Naive thymus-derived CD4-positive, alpha-beta T cell (primary cell): ENCODE results near the gene TMEM9. TPM values are rescaled to one million over a fixed set of nuclear protein-coding genes. Genes with fewer than 3 reads are reported as not detected.

ENCODE experiments used
- ATAC-seq: fragments of 150-1000 bp; cut with Tn5 transposase; 2 replicates; pipeline ENCODE4 v1.10.0; 2021; ENCODE audit warnings: mild to moderate bottlenecking, moderate library complexity
- CTCF ChIA-PET: fragments of 350-600 bp; sonication (Branson Sonifier 250); formaldehyde crosslinking; loops from one replicate; lab custom pipeline; 2021; ENCODE audit warnings: antibody characterized with exemption; lab: Charles Lee
- POLR2A ChIA-PET: fragments of 350-600 bp; sonication (Branson Sonifier 250); formaldehyde crosslinking; loops from one replicate; lab custom pipeline; 2021; ENCODE audit warnings: antibody characterized with exemption, inconsistent platforms; lab: Charles Lee
- DNase-seq, 9 donors: peaks; one replicate each; pipeline versions ENCODE4 v3.0.0 to v3.0.0-alpha.2; 2020 to 2022; ENCODE audit warnings: mixed read lengths in 1 of 9
- H3K27ac ChIP-seq: one replicate; pipeline ENCODE4 v1.7.0; 2013; ENCODE audit warnings: mild to moderate bottlenecking, low read depth, low read length, moderate library complexity
- H3K27me3 ChIP-seq, 2 donors: one replicate each; pipeline ENCODE4 v1.7.0; 2013; ENCODE audit warnings: low read length in 2 of 2, mild to moderate bottlenecking in 2 of 2, moderate library complexity in 2 of 2; ENCODE audit not compliant: control insufficient read depth in 2 of 2, insufficient read depth in 2 of 2
- H3K36me3 ChIP-seq, 3 experiments: 1 replicate in 2 of 3; 2 replicates in 1 of 3; pipeline ENCODE4 v1.7.0; 2013; ENCODE audit warnings: low read length in 3 of 3, mild to moderate bottlenecking in 3 of 3, moderate library complexity in 1 of 3; ENCODE audit not compliant: insufficient read depth in 3 of 3, control insufficient read depth in 2 of 3
- H3K4me1 ChIP-seq, 2 donors: one replicate each; pipeline ENCODE4 v1.7.0; 2013; ENCODE audit warnings: low read length in 2 of 2, mild to moderate bottlenecking in 2 of 2, moderate library complexity in 1 of 2; ENCODE audit not compliant: control insufficient read depth in 2 of 2, insufficient read depth in 2 of 2
- H3K4me3 ChIP-seq: 2 replicates; pipeline ENCODE4 v1.7.0; 2013; ENCODE audit warnings: mild to moderate bottlenecking, low read length
- H3K9me3 ChIP-seq, 3 experiments: 1 replicate in 2 of 3; 2 replicates in 1 of 3; pipeline ENCODE4 v1.7.0; 2013; ENCODE audit warnings: low read length in 3 of 3; ENCODE audit not compliant: control insufficient read depth in 2 of 3
- H3K27ac Mint-ChIP-seq, 9 donors: one replicate each; pipeline ENCODE4 v1.8.0; 2020 to 2022; ENCODE audit warnings: mixed read lengths in 9 of 9, mild to moderate bottlenecking in 8 of 9, moderate library complexity in 5 of 9, inconsistent platforms in 2 of 9
- H3K27me3 Mint-ChIP-seq, 5 donors: one replicate each; pipeline ENCODE4 v1.8.0; 2021 to 2022; ENCODE audit warnings: mixed read lengths in 5 of 5, mild to moderate bottlenecking in 1 of 5
- H3K36me3 Mint-ChIP-seq, 5 donors: one replicate each; pipeline ENCODE4 v1.8.0; 2020 to 2022; ENCODE audit warnings: mixed read lengths in 5 of 5, mild to moderate bottlenecking in 3 of 5, inconsistent platforms in 1 of 5
- H3K4me1 Mint-ChIP-seq, 7 donors: one replicate each; pipeline ENCODE4 v1.8.0; 2020 to 2022; ENCODE audit warnings: mixed read lengths in 7 of 7, mild to moderate bottlenecking in 3 of 7, inconsistent platforms in 1 of 7
- H3K4me3 Mint-ChIP-seq, 10 donors: one replicate each; pipeline ENCODE4 v1.8.0; 2020 to 2022; ENCODE audit warnings: mild to moderate bottlenecking in 10 of 10, mixed read lengths in 10 of 10, moderate library complexity in 6 of 10, inconsistent platforms in 2 of 10
- H3K9me3 Mint-ChIP-seq, 11 donors: one replicate each; pipeline ENCODE4 v1.8.0; 2020 to 2022; ENCODE audit warnings: mixed read lengths in 11 of 11, mild to moderate bottlenecking in 4 of 11, inconsistent platforms in 1 of 11, moderate library complexity in 1 of 11
- intact Hi-C, 2 donors: fragments of 100-400 bp; cut with micrococcal nuclease; formaldehyde crosslinking; loops; one replicate each; pipeline ENCODE4 v1.15.1; 2023
- polyA plus RNA-seq, 2 donors: library from polyadenylated mRNA; unstranded; fragments of 300-500 nt; fragmentation: Illumina TruSeq; gene quantifications; one replicate each; pipeline ENCODE4 v1.2.3, GENCODE V29; 2021
- total RNA-seq, 6 experiments: library from RNA in 5 of 6; stranded (reverse) in 5 of 6; gene quantifications; 1 replicate in 5 of 6; 2 replicates in 1 of 6; pipeline ENCODE4 v1.2.3 and lab custom pipeline; 2021 to 2026

TMEM9 gene
- total and polyA plus RNA-seq, 7 experiments from 2014 or later: 15.3 to 56.4 (median 22.7) TPM

DNA sequence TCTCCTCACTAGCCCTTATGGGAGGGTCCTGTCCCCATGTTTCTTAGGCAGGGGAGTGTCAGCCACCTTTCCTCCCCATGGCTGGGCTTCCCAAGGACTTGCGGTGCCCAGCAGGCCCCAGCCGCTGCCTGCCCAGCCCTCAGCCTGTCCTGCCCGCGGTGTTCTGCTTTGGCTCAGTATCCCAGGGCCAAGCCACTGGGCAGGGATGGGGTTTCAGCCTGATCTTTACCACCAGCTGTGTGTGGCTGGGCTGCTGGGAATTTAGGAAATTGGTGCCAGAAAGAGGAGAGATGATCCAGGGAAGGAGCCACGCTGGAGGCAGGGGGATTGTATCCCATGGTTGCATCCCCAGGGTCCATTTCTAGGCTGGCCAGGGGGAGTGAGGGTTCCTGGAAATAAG is 29.5 kb upstream of the TMEM9 start:
- POLR2A ChIA-PET: no interaction called here
- Histone ChIP-seq H3K36me3 (no peaks in the 10 kb centered on the region), H3K9me3 (no peaks in the 10 kb centered on the region), H3K27me3 (no peaks in the 10 kb centered on the region), H3K4me1 (no peaks in the 10 kb centered on the region), H3K4me3 (no peak overlapping the region), H3K27ac (no peak overlapping the region)
- Mint-ChIP-seq H3K36me3 (peaks cover 0 to 10% (median 5%) of the 10 kb centered on the region in 5 donors), H3K9me3 (peaks cover 0 to 13% (median 7%) of the 10 kb centered on the region in 11 donors), H3K4me1 (peaks cover 0 to 1% (median 0%) of the 10 kb centered on the region in 7 donors), H3K27ac (no peak overlapping the region), H3K27me3 (peaks cover 0 to 38% (median 18%) of the 10 kb centered on the region in 5 donors), H3K4me3 (no peak overlapping the region)
- intact Hi-C loops: no loop called here
- no peak for ATAC-seq
- CTCF ChIA-PET: no interaction called here
- DNase-seq: no peak

DNA sequence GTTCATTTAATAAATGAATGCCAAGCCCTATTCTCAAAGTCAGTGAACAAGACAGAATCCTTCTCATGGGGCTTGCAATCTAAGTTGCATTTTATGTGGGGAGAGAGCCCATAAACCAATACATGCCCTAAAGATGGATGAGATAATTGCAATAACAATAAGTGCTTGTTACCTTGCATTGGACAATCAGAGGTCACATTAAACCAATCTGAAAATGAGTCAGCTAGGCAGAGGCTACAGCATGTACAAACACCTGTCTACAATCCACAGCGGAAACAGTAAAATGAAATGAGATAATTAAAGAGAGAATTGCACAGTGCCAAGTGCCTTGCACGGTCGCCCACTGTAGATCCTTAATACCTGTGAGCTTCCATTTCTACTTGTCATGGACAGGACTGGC is 28.9 kb upstream of the TMEM9 start:
- Mint-ChIP-seq H3K27me3 (peaks cover 4 to 37% (median 18%) of the 10 kb centered on the region in 5 donors), H3K27ac (no peak overlapping the region), H3K9me3 (peaks cover 0 to 17% (median 8%) of the 10 kb centered on the region in 11 donors), H3K4me3 (no peak overlapping the region), H3K4me1 (peaks cover 0 to 1% (median 0%) of the 10 kb centered on the region in 7 donors), H3K36me3 (peaks cover 0 to 13% (median 5%) of the 10 kb centered on the region in 5 donors)
- intact Hi-C loops: no loop called here
- no peak for ATAC-seq
- H3K9me3 ChIP-seq: no peaks in the 10 kb centered on the region
- H3K36me3 ChIP-seq: no peaks in the 10 kb centered on the region
- no peaks in the 10 kb centered on the region for H3K27me3 ChIP-seq
- no peak for DNase-seq
- ChIA-PET CTCF (no interaction called here), POLR2A (no interaction called here)
- H3K27ac ChIP-seq: no peak overlapping the region
- no peak overlapping the region for H3K4me3 ChIP-seq
- no peaks in the 10 kb centered on the region for H3K4me1 ChIP-seq

DNA sequence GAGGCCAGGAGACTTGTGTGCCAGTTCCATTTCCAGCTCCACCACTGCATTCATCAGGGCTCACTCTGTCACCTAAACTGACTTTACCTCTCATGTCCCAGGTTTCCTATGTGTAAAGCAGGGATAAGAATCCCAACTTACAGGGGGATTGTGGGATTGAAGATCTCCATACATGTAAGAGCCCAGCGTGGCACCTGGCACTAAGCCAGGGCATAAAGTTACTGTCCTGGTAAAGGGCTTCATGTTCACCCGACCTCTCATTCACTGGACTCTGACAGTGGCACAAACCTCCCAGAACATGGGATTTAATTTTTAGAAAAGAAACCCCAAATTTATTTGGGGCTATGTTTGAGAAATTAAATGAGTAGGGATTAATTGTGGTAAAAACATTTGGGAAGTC is 27.5 kb upstream of the TMEM9 start:
- no peak overlapping the region for H3K4me3 ChIP-seq
- intact Hi-C loops: no loop called here
- no peaks in the 10 kb centered on the region for H3K27me3 ChIP-seq
- no peak overlapping the region for H3K27ac ChIP-seq
- peaks cover 0 to 13% (median 5%) of the 10 kb centered on the region in 5 donors for H3K36me3 Mint-ChIP-seq
- POLR2A ChIA-PET: no interaction called here
- no peak for DNase-seq
- peaks cover 0 to 1% (median 0%) of the 10 kb centered on the region in 7 donors for H3K4me1 Mint-ChIP-seq
- H3K9me3 ChIP-seq: no peaks in the 10 kb centered on the region
- H3K4me3 Mint-ChIP-seq: no peak overlapping the region
- no peak for ATAC-seq
- H3K27ac Mint-ChIP-seq: no peak overlapping the region
- peaks cover 0 to 17% (median 9%) of the 10 kb centered on the region in 11 donors for H3K9me3 Mint-ChIP-seq
- H3K4me1 ChIP-seq: no peaks in the 10 kb centered on the region
- CTCF ChIA-PET: no interaction called here
- H3K27me3 Mint-ChIP-seq: peaks cover 17 to 43% (median 27%) of the 10 kb centered on the region in 5 donors
- H3K36me3 ChIP-seq: no peaks in the 10 kb centered on the region

DNA sequence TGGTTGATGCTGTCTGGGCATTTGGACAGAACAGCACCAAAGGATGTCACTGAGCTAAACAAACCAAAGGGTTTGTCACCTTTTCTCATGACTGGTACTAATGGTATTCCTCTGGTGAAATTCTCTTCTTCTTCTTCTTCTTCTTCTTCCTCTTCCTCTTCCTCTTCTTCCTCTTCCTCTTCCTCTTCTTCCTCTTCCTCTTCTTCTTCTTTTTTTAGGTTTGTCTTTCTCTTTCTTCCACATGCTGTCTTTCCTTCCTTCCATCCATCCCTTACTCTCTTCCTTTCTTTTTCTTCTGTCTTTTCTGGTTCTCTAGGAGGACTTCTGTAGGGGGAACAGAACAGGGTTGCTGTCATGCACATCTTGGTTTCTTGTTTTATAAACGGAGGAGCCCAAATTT is 27.0 kb upstream of the TMEM9 start:
- Histone ChIP-seq H3K4me1 (no peaks in the 10 kb centered on the region), H3K9me3 (no peaks in the 10 kb centered on the region), H3K36me3 (no peaks in the 10 kb centered on the region), H3K4me3 (no peak overlapping the region), H3K27me3 (no peaks in the 10 kb centered on the region), H3K27ac (no peak overlapping the region)
- CTCF ChIA-PET: no interaction called here
- peaks cover 0 to 17% (median 9%) of the 10 kb centered on the region in 11 donors for H3K9me3 Mint-ChIP-seq
- H3K36me3 Mint-ChIP-seq: peaks cover 0 to 13% (median 5%) of the 10 kb centered on the region in 5 donors
- H3K27ac Mint-ChIP-seq: no peak overlapping the region
- peaks cover 0 to 1% (median 0%) of the 10 kb centered on the region in 7 donors for H3K4me1 Mint-ChIP-seq
- ATAC-seq (no peak), DNase-seq (no peak)
- POLR2A ChIA-PET: no interaction called here
- H3K4me3 Mint-ChIP-seq: no peak overlapping the region
- intact Hi-C loops: no loop called here
- peaks cover 18 to 43% (median 27%) of the 10 kb centered on the region in 5 donors for H3K27me3 Mint-ChIP-seq

DNA sequence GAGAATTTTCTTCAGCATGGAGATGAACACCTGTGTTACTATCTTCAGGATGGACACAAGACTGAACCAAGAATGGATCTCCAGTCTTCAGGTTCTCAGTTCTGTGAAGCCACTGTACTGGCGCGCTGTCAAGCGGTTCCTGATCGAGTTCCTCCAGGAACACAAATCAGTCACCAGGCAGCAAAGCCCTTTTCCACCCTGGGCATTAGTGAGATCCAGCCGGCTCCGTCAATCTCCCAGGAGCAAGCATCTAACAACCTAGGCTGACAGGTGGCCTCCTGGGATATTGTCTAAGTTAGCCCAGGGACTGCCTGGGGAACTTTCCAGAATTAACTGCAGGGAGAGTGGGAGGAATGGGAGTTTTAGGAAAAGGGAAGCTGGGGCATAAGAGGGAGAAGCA is 26.6 kb upstream of the TMEM9 start:
- CTCF ChIA-PET: no interaction called here
- intact Hi-C loops: no loop called here
- no peak for ATAC-seq

DNA sequence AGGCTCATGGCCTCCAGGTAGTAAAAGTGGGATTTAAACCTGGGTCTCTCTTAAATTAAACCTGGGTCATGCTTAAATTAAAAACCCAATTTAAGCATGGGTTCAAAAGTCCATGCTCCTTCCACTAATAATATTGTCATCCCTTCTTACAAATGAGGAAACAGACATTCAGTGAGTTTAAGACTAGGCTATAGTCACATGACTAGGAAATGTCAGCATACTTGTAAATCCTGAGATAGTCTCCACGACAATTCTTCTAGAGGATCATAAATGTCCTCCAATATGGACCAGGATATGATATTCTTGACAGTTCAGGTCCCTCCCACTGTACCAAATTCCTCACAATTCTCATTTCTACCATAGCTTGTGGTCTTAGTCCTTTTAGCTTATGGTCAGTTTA is 25.9 kb upstream of the TMEM9 start:
- H3K27ac Mint-ChIP-seq: no peak overlapping the region
- ATAC-seq (no peak), DNase-seq (no peak)
- H3K4me1 ChIP-seq: no peaks in the 10 kb centered on the region
- peaks cover 0 to 13% (median 5%) of the 10 kb centered on the region in 5 donors for H3K36me3 Mint-ChIP-seq
- H3K4me3 Mint-ChIP-seq: no peak overlapping the region
- no peaks in the 10 kb centered on the region for H3K36me3 ChIP-seq
- no peak overlapping the region for H3K4me3 ChIP-seq
- ChIA-PET POLR2A (no interaction called here), CTCF (no interaction called here)
- H3K4me1 Mint-ChIP-seq: peaks cover 0 to 1% (median 0%) of the 10 kb centered on the region in 7 donors
- peaks cover 0 to 17% (median 9%) of the 10 kb centered on the region in 11 donors for H3K9me3 Mint-ChIP-seq
- H3K9me3 ChIP-seq: no peaks in the 10 kb centered on the region
- peaks cover 18 to 43% (median 27%) of the 10 kb centered on the region in 5 donors for H3K27me3 Mint-ChIP-seq
- intact Hi-C loops: no loop called here
- H3K27me3 ChIP-seq: no peaks in the 10 kb centered on the region
- H3K27ac ChIP-seq: no peak overlapping the region

More for the DNA sequence above, 26.6 kb upstream of the TMEM9 start:
- Histone ChIP-seq H3K4me3 (no peak overlapping the region), H3K9me3 (no peaks in the 10 kb centered on the region), H3K36me3 (no peaks in the 10 kb centered on the region), H3K4me1 (no peaks in the 10 kb centered on the region), H3K27me3 (no peaks in the 10 kb centered on the region), H3K27ac (no peak overlapping the region)
- POLR2A ChIA-PET: no interaction called here
- Mint-ChIP-seq H3K36me3 (peaks cover 0 to 13% (median 5%) of the 10 kb centered on the region in 5 donors), H3K27ac (no peak overlapping the region), H3K4me1 (peaks cover 0 to 1% (median 0%) of the 10 kb centered on the region in 7 donors), H3K27me3 (peaks cover 18 to 43% (median 27%) of the 10 kb centered on the region in 5 donors), H3K9me3 (peaks cover 0 to 17% (median 9%) of the 10 kb centered on the region in 11 donors), H3K4me3 (no peak overlapping the region)
- no peak for DNase-seq

DNA sequence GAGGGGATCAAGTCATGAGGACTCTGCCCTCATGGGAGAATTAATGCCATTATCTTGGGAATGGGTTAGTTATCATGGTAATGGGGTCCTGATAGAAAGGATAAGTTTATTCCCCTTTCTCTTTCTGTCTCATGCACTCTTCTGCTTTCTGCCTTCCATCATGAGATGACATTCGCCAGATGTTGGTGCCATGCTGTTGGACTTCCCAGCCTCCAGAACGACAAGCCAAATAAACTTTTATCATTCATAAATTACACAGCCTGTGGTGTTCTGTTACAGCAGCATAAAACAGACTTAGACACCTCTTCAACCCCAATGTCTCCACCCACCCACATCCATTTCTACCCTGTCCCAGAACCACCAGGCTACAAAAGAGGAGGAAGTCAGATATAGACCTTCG is 24.4 kb upstream of the TMEM9 start:
- Mint-ChIP-seq H3K9me3 (peaks cover 0 to 17% (median 9%) of the 10 kb centered on the region in 11 donors), H3K4me3 (no peak overlapping the region), H3K4me1 (no peaks in the 10 kb centered on the region), H3K27ac (no peak overlapping the region), H3K36me3 (peaks cover 0 to 13% (median 5%) of the 10 kb centered on the region in 5 donors), H3K27me3 (peaks cover 18 to 40% (median 30%) of the 10 kb centered on the region in 5 donors)
- no peaks in the 10 kb centered on the region for H3K4me1 ChIP-seq
- no peak overlapping the region for H3K4me3 ChIP-seq
- DNase-seq: no peak
- intact Hi-C loops: no loop called here
- H3K27me3 ChIP-seq: no peaks in the 10 kb centered on the region
- no peak overlapping the region for H3K27ac ChIP-seq
- ATAC-seq: no peak
- no peaks in the 10 kb centered on the region for H3K9me3 ChIP-seq
- CTCF ChIA-PET: no interaction called here
- POLR2A ChIA-PET: no interaction called here
- no peaks in the 10 kb centered on the region for H3K36me3 ChIP-seq
